ENCODE results near the gene TNS4.
A peak's percentile ranks its signal among the peaks of the same experiment; 100 is the strongest.

TNS4 gene

DNA sequence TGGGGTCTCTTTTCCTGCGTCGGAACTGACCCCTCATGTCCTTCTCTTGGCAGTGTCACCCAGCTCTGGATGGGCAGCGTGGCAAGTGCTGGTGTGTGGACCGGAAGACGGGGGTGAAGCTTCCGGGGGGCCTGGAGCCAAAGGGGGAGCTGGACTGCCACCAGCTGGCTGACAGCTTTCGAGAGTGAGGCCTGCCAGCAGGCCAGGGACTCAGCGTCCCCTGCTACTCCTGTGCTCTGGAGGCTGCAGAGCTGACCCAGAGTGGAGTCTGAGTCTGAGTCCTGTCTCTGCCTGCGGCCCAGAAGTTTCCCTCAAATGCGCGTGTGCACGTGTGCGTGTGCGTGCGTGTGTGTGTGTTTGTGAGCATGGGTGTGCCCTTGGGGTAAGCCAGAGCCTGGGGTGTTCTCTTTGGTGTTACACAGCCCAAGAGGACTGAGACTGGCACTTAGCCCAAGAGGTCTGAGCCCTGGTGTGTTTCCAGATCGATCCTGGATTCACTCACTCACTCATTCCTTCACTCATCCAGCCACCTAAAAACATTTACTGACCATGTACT, 44.9 kb downstream of the TNS4 start:
- no peak for DNase-seq (ENCODE audit: low spot score)

DNA sequence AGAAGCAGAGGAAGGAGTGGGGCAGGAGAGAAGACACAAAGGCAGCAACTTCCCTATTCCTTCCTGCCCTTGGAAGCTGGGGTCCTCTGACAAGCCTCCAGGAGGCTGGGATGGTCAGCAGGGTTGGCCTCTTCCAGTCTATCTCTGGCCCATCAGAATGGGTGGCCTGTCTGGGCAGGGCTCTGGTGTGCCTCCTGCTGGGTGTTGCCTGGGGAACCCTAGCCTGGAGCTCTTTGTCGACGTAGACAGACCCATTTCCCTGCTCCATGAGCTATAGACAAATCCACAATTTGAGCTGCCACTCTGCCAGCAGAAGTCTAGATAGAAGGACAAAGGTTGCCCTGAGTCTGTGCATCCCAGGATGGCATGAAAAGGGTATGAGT, 46.8 kb downstream of the TNS4 start:
- no peak for DNase-seq (ENCODE audit: low spot score)

DNA sequence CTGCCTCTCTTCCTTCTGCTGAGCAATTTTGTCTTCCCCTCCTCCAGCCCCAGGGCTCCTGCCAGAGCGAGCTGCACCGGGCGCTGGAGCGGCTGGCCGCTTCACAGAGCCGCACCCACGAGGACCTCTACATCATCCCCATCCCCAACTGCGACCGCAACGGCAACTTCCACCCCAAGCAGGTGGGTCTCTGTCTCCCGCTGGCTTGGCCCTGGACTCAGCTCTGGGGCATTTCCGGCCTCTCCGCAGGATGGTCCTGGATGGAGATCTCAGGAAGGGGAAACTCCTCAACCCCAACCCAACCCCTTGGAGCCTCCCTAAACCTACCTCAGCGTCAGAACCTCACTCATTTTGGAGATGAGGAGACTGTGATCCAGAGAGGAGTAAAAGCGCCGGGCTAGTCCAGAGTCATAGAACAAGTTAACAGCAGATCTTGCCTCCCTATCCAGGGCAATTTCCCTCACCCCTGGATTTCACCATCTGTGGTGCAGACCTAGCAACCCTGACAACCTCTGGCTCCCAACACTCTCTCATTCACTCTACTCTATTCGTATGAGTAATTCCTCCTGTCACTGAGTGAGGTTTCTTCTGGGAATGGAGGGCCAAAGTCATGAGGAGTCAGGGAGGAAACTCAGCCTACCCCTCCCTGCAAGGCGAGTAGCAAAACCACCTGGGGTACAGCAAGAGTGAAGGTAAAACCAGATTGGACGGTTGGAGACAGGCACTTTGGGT, 47.4 kb downstream of the TNS4 start:
- no peak for DNase-seq (ENCODE audit: low spot score)

DNA sequence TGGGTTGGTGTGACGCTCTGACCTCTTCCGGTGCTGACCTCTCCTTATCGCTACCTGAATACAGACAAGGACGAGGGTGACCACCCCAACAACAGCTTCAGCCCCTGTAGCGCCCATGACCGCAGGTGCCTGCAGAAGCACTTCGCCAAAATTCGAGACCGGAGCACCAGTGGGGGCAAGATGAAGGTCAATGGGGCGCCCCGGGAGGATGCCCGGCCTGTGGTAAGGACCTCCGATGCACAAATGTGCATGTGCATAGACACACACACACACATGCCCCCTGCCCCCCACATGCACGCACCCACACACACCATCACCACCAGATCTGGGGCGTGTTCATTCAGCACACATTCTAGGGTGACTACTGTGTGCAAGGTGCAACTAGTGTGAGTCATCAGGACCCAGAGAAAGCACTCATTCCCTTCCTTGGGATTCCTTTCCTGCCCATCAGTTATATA, 48.5 kb downstream of the TNS4 start:
- no peak for DNase-seq (ENCODE audit: low spot score)

DNA sequence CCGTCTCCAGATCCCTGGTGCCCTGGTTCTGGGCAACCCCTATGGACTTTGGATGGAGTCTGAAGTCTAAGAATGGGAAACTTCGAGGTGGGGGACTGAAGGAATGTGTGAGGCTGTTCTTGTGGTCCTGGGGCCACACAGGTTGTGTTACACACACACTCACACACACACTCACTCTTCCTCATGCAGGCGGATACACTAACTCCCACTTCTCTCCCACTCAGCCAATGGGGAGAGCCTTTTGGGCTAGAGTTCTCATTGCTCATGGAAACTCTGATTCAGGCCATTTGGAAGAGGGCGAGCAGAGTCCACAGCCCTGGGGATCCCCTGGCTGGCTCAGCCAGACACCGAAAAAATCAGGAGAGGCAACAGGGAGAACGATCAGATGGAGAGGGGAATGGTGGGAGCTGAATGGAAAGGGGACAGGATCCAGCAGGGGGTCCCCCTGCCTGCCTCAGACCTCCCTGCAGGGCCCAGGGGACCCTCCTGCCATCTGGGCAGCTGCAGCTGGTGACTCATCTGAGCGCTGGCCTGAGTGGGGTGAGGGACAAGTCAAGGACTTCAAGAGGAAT, 49.1 kb downstream of the TNS4 start:
- DNase-seq (ENCODE audit: low spot score), result no peak

DNA sequence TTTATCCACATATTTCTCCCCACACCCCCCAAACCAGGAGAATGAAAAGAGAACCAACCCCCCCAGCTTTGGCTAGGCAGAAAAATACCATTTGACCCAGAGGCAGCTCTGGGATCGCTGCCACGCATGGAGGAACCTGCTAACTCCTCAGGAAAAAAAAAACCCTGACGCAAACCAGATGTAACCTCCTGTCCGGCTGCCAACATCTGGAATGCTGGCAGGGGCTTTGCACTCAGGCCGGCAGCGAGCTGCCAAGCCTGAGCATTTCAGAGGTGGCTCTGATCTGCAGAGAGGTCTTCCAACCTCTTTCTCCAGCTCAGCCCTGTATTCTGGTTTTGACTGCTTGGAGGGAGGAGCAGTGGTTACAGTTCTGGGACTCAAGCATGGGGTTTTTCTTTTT, 50.0 kb downstream of the TNS4 start:
- no peak for DNase-seq (ENCODE audit: low spot score)

DNA sequence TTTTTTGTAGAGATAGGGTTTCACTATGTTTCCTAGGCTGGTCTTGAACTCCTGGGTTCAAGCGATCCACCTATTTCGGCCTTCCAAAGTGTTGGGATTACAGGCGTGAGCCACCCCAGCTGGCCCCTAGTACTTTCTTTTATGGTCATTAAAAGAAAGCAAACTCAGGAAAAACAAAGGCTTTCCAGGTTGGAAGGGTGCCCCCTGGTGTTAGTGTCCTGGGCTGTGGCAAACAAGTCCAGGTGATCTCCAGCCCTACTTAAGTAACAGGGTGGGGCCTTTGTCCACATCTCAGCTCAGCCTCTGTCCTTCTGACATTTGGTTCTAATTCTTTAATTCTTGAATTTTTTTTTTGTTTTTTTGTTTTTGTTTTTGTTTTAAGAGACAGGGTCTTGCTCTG, 51.2 kb downstream of the TNS4 start:
- DNase-seq (ENCODE audit: low spot score), result peak; percentile 51

DNA sequence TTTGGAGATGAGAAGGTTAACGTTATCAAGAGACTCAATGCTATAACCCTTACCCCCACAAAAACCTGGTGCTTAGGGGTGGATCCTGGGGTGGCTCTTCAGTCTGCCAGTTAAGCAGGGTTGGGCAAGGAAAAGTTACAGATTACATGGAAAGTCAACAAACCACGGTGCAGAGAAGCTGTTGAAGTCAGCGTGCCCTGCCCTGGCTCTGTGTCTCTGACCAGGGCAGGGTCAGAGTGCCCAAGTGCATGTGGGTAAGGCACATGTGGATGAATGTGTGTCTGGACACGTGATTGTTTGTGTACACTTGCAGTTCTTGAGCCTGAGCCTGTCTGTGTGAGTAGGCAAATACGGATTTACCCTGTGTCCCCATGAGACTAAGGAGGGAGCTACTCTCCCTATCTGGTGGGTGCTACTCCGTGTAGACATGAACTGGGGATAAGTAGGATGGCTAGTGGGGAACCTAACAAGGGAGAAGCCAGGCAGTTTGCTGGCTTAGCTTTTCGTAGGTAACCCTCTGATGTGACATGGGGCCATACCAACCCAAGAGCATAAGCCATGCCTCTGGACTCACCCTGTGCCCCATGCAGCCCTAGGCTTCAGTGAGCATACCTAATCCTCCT, 52.7 kb downstream of the TNS4 start:
- DNase-seq (ENCODE audit: low spot score), result no peak

DNA sequence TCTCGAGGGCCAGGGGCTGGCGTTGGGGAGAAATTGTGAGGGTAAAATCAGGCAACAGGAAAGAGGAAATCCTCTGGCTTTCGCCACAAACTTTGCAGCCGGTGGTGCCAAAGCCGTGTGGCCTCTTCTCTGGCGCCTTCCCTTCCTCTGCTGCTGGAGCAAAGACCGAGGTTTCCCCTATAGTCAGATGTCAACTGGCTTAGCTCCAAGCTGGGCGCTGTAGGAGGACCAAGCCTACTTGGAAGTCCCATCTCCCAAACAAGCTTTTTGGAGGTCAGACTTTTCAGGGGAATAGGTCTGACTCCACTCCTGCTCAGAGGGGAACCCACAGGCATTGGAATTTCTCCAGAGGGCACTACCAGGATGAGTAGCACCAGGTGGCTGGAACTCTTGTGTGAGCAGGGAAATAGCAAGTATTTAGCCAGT, 53.2 kb downstream of the TNS4 start:
- DNase-seq (ENCODE audit: low spot score), result no peak

DNA sequence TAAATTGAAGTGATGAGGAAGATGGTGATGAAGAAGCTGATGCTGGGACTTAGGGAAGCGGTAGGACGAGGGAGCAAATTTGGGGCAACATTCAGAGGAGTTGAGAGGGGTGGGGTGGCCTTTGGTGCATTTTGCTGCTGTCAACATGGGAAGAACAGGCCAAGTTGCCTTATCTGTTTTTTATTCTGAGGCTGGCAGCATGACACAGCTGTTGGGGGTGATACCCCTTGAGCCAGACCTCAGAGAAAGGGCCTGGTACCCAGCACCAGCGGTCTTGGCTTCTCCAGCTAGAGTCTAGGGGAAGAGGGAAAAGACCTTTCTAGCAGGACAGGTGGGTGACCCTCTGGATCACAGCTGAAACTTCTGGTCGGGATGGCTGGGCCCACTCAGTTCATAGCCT, 53.6 kb downstream of the TNS4 start:
- DNase-seq (ENCODE audit: low spot score), result no peak

DNA sequence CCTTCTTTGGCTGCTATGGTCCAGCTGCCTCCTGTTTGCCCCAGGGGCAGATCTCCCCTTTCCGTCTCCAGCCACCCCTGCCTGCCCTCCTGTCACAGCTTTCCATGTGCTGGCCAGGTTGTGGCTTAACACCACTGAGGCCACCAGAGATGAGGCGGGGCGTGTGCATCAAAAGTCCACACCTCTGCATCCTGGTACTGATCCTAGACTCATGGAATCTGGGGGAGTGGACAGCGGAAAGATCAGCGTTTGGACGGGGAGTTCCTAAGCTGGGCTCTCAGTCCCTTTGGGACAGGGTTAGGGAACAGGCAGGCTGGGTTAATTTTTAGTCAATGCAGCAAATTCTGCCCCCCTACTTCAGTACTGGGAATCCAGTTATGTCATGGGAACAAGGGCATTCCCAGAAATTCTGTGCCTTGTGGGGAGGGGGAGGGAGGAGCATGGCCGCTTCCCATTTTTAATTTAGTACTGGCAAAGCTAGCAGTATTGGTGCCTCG, 54.2 kb downstream of the TNS4 start:
- no peak for DNase-seq (ENCODE audit: low spot score)

DNA sequence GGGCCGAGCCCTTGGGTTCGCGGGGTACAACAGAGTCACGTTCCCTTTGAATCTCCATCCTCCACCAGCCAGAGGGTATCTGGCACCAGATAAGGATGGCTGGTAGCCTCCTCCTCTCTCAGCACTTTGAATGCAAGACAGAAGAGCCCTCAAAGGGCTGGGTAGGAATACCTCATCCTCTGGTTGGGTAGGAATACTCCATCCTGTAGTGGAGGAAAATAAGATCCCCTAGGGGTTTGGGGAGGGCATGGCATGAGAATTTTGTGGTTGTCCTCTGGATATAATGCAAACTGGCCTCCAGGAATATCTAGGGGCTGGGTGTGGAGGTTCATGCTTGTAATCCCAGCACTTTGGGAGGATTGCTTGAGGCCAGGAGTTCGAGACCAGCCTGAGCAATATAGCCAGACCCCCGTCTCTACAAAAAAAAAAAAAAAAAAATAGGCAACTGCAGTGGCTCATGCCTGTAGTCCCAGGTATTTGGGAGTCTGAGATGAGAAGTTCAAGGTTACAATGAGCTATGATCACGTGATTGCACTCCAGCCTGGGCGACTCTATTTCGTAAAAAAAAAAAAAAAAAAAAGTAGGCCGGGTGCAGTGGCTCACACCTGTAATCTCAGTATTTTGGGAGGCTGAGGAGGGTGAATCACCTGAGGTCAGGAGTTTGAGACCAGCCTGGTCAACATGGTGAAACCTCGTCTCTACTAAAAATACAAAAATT, 55.5 kb downstream of the TNS4 start:
- no peak for DNase-seq (ENCODE audit: low spot score)

DNA sequence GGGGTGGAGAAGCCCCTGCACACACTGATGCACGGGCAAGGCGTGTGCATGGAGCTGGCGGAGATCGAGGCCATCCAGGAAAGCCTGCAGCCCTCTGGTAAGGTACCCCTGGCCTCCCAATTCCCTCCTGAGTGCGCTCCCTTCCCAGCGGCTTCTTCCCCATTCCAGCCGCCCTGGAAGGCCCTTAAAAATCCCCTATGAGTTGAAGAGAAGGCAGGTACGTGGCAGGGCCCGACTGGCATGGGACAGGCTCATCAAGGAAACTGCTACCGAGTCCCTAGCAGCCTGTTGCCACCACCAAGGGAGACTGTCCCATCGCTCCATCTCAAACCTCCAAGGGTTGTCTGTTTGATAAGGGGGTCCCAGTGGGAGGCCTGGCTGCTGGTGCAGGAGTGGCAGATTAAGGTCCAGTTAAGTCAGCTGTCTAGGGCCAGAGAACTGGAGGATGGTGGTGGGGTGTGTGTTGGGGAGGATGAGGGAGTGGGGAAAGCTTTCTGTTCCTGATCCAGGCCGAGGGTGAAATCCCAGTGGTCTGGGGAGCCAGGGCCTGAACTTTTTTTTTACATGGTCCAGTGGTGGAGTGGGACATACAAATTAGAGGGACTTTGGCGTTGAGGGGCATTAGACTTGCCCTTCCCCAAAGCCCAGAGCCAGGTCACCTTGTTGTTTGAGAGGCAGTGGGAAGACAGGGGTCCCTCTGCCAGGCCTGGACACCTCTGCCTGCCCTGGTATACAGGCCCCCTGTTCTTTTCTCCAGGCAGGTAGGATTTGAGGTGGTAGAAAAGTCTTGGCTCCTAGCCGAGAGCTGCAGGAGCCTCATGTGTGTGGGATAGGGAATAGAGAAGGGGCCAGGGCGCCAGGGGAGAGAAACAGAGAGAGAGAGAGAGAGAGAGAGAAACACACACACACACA, 57.2 kb downstream of the TNS4 start:
- DNase-seq (ENCODE audit: low spot score), result no peak

DNA sequence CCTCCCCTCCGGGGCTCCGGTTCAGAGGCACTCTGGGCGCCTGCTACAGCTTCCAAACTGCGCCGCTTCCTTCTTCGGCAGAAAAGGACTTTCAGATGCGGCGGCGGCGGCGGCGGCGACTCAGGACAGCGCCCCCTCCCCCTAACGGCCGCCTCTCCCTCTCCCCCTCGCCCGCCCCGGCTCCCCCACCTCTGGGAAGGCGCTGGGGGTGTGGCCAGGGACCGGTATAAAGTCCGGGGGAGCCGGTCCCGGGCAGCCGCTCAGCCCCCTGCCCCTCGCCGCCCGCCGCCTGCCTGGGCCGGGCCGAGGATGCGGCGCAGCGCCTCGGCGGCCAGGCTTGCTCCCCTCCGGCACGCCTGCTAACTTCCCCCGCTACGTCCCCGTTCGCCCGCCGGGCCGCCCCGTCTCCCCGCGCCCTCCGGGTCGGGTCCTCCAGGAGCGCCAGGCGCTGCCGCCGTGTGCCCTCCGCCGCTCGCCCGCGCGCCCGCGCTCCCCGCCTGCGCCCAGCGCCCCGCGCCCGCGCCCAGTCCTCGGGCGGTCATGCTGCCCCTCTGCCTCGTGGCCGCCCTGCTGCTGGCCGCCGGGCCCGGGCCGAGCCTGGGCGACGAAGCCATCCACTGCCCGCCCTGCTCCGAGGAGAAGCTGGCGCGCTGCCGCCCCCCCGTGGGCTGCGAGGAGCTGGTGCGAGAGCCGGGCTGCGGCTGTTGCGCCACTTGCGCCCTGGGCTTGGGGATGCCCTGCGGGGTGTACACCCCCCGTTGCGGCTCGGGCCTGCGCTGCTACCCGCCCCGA, 58.0 kb downstream of the TNS4 start, which contains the start of gene IGFBP4:
Gene IGFBP4 (plus strand): TSS at position 255 of the 792 bp plus-strand sequence. CDS start 286 bp downstream, at position 541.
- no peak for DNase-seq (ENCODE audit: low spot score)

DNA sequence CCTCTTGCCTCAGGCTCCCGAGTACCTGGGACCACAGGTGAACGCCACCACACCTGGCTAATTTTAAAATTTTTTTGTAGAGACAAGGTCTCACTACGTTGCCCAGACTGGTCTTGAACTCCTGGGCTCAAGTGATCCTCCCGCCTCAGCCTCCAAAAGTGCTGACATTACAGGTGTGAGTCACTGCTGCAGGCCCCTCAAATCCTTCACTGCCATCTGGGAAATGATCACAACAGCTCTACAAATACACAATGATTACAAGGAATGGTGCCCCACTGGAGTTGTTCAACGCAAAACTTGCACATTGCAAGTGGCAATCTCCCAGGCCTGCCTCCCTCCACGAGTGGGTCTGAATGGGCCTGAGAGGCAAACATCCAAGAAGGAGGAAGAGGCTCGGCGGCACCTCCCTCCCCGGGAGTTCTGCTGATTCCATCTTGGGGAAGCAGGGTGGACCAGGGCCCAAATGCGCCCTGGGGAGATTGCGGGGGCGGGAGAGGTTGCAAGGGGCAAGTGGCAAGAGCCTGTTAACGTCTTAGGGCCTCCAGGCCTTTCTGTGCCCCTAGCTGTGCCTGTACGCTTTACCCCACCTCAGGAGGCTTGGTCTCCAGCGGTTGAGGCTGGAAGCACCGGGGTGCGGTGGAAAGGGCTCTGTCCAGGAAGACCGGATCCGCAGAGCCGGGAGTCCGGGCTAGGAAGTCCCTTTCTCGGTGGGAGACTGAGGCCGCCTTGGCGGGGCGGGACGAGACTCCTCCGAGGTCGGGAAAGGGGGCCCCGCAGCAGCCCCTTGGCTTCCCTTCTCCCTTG, 58.8 kb downstream of the TNS4 start:
- no peak for DNase-seq (ENCODE audit: low spot score)

DNA sequence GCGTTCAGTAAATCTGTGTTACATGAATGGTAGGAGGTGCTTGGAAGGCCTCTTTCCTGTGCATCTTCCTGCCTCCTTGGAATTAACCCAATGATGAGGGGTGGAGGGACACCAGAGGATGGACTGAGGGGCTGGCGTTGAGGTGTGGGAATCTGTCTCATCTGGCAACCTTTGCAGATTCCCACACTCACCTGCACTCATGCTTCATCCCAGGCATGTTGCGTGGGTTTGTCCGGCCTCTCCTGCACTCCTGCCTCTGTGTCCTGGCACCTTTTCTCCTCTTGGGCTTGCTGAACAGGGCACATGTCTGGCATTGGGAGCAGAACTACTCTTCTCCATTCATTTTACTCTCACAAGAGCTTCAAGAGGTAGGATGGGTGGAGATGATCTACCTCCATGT, 61.3 kb downstream of the TNS4 start:
- no peak for DNase-seq (ENCODE audit: low spot score)

DNA sequence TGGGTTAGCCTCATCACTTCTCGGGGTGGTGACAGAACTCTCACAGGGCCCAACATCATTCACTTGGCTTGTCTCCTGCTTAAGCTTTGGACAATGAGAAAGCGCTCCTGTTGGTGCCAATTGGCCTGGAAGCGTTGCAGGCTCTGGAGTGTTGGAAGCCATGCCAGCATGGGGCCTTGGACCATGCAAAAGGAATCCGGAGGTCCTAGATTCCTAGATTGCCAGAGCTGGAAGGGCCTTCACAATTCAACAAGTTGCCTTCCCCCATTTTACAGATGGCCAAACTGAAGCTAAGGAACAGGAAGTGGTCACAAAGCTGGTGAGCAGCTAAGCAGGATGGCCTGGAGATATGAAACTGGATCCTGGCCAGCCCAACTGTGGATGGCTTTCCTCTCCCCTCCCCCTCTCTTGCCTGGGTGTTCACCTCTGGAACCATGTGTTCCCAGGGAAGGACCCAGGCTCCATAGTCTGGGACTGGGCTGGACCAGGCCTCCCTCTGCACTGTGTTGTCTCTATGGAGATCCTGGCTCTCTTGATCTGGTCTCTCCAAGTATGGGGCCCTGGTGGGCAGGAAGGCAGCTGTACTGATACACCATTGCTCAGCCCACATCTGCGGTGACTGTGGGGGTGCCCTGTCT, 64.2 kb downstream of the TNS4 start:
- DNase-seq (ENCODE audit: low spot score), result no peak

DNA sequence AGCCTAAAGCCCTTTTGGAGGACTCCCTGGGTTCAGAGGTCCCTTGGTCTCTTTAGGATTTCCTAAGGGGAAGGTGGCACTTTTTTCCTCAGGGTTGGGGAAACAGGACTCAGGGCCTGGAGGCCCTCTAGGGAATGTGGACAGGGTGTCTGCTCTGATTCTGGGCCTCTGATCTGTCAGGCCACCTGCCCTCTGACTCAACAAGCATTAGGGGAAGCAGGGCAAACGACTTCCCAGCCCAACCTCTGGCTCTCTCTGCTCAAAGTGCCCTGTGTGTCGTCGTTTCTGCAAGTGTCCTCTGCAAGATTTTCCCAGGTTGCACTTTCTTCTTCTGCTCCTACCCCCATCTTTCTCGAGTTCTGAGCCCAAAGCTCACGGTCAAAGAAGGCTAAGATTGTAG, 64.8 kb downstream of the TNS4 start:
- no peak for DNase-seq (ENCODE audit: low spot score)

Data from NAMALWA (cell line).